ENCODE results near the gene TAS2R9.
"Not testable (repeated sequence)": the region's sequence is repeated elsewhere in the genome, so short reads cannot be mapped to it uniquely, and the experiment has no call there.

TAS2R9 gene

GRCh38 chr12:10810068-10810467 lies at the start of gene TAS2R9:
Gene TAS2R9 (minus strand): TSS chr12:10810168. CDS start chr12:10810075, 93 bp downstream.
- no peak for DNase-seq (ENCODE audit: low spot score)

- no peak for DNase-seq (ENCODE audit: low spot score)
These were observed 45.8 kb upstream of the TAS2R9 start for GRCh38 chr12:10855807-10856206.

- no peak for DNase-seq (ENCODE audit: low spot score)
These were observed 43.8 kb upstream of the TAS2R9 start for GRCh38 chr12:10853776-10854175.

GRCh38 chr12:10851243-10851858 lies 41.4 kb upstream of the TAS2R9 start:
- no peak for DNase-seq (ENCODE audit: low spot score)

GRCh38 chr12:10849425-10849878 lies 39.5 kb upstream of the TAS2R9 start, which contains the start of gene PRR4:
Gene PRR4 (minus strand): TSS chr12:10849475. CDS start chr12:10849437, 38 bp downstream.
- no peak for DNase-seq (ENCODE audit: low spot score)

- DNase-seq (ENCODE audit: low spot score), result no peak
These were observed 37.8 kb upstream of the TAS2R9 start for GRCh38 chr12:10847744-10848143.

GRCh38 chr12:10842862-10843261 lies 32.9 kb upstream of the TAS2R9 start:
- DNase-seq (ENCODE audit: low spot score), result no peak

GRCh38 chr12:10838461-10838860 lies 28.5 kb upstream of the TAS2R9 start:
- no peak for DNase-seq (ENCODE audit: low spot score)

- DNase-seq (ENCODE audit: low spot score), result no peak
These were observed 20.0 kb upstream of the TAS2R9 start for GRCh38 chr12:10829994-10830393.

GRCh38 chr12:10826258-10826657 lies 16.3 kb upstream of the TAS2R9 start, which contains the start of gene TAS2R10:
Gene TAS2R10 (minus strand): TSS chr12:10826358. CDS start chr12:10826269, 89 bp downstream.
- no peak for DNase-seq (ENCODE audit: low spot score)

GRCh38 chr12:10824957-10825356 lies 15.0 kb upstream of the TAS2R9 start:
- DNase-seq (ENCODE audit: low spot score), result no peak

- DNase-seq (ENCODE audit: low spot score), result no peak
These were observed 2.0 kb upstream of the TAS2R9 start for GRCh38 chr12:10811883-10812536.

GRCh38 chr12:10807186-10807585 lies 2.8 kb downstream of the TAS2R9 start, which contains the start of gene TAS2R8:
Gene TAS2R8 (minus strand): TSS chr12:10807286. CDS start chr12:10806980, 306 bp downstream.
- no peak for DNase-seq (ENCODE audit: low spot score)

GRCh38 chr12:10802587-10802986 lies 7.4 kb downstream of the TAS2R9 start, which contains the start of gene TAS2R7:
Gene TAS2R7 (minus strand): TSS chr12:10802627. CDS start chr12:10802570, 57 bp downstream.
- DNase-seq (ENCODE audit: low spot score), result no peak

- DNase-seq (ENCODE audit: low spot score), result no peak
These were observed 8.2 kb downstream of the TAS2R9 start for GRCh38 chr12:10801741-10802140.

- no peak for DNase-seq (ENCODE audit: low spot score)
These were observed 15.7 kb downstream of the TAS2R9 start for GRCh38 chr12:10794222-10794621.

GRCh38 chr12:10791769-10792168 lies 18.2 kb downstream of the TAS2R9 start:
- DNase-seq (ENCODE audit: low spot score), result not testable (repeated sequence)

GRCh38 chr12:10783252-10783651 lies 26.7 kb downstream of the TAS2R9 start:
- no peak for DNase-seq (ENCODE audit: low spot score)

- no peak for DNase-seq (ENCODE audit: low spot score)
These were observed 30.9 kb downstream of the TAS2R9 start for GRCh38 chr12:10779103-10779502.

GRCh38 chr12:10771132-10771733 lies 38.7 kb downstream of the TAS2R9 start:
- peak; percentile 48 for DNase-seq (ENCODE audit: low spot score)

- DNase-seq (ENCODE audit: low spot score), result no peak
These were observed 50.3 kb downstream of the TAS2R9 start for GRCh38 chr12:10759657-10760056.

All from GM03348 (cell line).